Activated gamma-delta T cell treated with anti-CD3 and anti-CD28 coated beads, Interleukin-2, amount 50 U/mL, for 16 hours (primary cell): ENCODE data around the gene HEY2.
"Not testable (repeated sequence)": the region's sequence is repeated elsewhere in the genome, so short reads cannot be mapped to it uniquely, and the experiment has no call there.

Source experiments
- DNase-seq: peaks from one replicate; pipeline ENCODE4 v3.0.0-alpha.2; 2020; ENCODE audit warnings: low read depth

Gene HEY2

GRCh38 chr6:125797120-125797885 is 47.9 kb downstream of the HEY2 start:
- DNase-seq, result no peak

GRCh38 chr6:125797886-125798444 is 48.5 kb downstream of the HEY2 start:
- DNase-seq, result no peak

- no peak for DNase-seq
These were observed 49.5 kb downstream of the HEY2 start for GRCh38 chr6:125798734-125799508.

- DNase-seq, result no peak
These were observed 53.0 kb downstream of the HEY2 start for GRCh38 chr6:125802383-125802782.

GRCh38 chr6:125802943-125803377 is 53.5 kb downstream of the HEY2 start:
- no peak for DNase-seq

- no peak for DNase-seq
These were observed 54.8 kb downstream of the HEY2 start for GRCh38 chr6:125804264-125804663.

- DNase-seq, result not testable (repeated sequence)
These were observed 55.5 kb downstream of the HEY2 start for GRCh38 chr6:125804866-125805425.

- no peak for DNase-seq
These were observed 57.4 kb downstream of the HEY2 start for GRCh38 chr6:125806813-125807212.

GRCh38 chr6:125807293-125807692 is 57.9 kb downstream of the HEY2 start:
- no peak for DNase-seq

GRCh38 chr6:125808060-125808459 is 58.6 kb downstream of the HEY2 start:
- DNase-seq, result no peak

GRCh38 chr6:125808591-125808990 is 59.2 kb downstream of the HEY2 start:
- DNase-seq, result no peak

GRCh38 chr6:125809570-125810170 is 60.2 kb downstream of the HEY2 start:
- no peak for DNase-seq

- DNase-seq, result no peak
These were observed 61.0 kb downstream of the HEY2 start for GRCh38 chr6:125810445-125810844.
